ENCODE results near the gene ZBTB20. TPM values are rescaled to one million over a fixed set of nuclear protein-coding genes. Genes with fewer than 3 reads are reported as not detected.

ZBTB20 gene
- total RNA-seq, 1 experiment from 2014 or later = 26.5 TPM

GRCh38 chr3:114597012-114597411 lies 550.1 kb downstream of the ZBTB20 start:
- Histone ChIP-seq H3K27ac (no peak overlapping the region), H3F3A (ENCODE audit: insufficient read depth, low read depth) (no peaks in the 10 kb centered on the region; the same call in 1 of the 2 replicates), H4K20me1 (ENCODE audit: insufficient read depth) (no peaks in the 10 kb centered on the region), H3K9me3 (ENCODE audit: insufficient read depth, low read depth) (no peaks in the 10 kb centered on the region), H3K79me2 (ENCODE audit: low read depth) (no peaks in the 10 kb centered on the region), H3K36me3 (ENCODE audit: low read depth) (peaks cover 7% of the 10 kb centered on the region; the same call in 1 of the 2 replicates), H3K4me2 (no peak overlapping the region), H3K27me3 (ENCODE audit: insufficient read depth, low read depth) (no peaks in the 10 kb centered on the region), H3K4me1 (replicated peaks; ENCODE audit: insufficient read depth) (no peaks in the 10 kb centered on the region), H3K4me3 (no peak overlapping the region), H2AFZ (no peak overlapping the region), H3K9me2 (ENCODE audit: insufficient read depth) (no peaks in the 10 kb centered on the region)
- TF ChIP-seq CTCF (conservative IDR thresholded peaks at IDR 0.05) (no peak), EZH2 (IDR thresholded peaks at IDR 0.05; ENCODE audit: low read depth) (no peak)
- no peak for DNase-seq
- no TSS peak for BruUV-seq (replicated peaks)
- ChIA-PET CTCF (no interaction called here), POLR2A (ENCODE audit: unreplicated experiment) (no interaction called here)
- intact Hi-C loops (cut with micrococcal nuclease; ENCODE audit: unreplicated experiment) = no loop called here

GRCh38 chr3:114596147-114596546 lies 550.9 kb downstream of the ZBTB20 start:
- CTCF ChIA-PET = no interaction called here
- no peak overlapping the region for H3K4me3 ChIP-seq
- no peak for DNase-seq

GRCh38 chr3:114595522-114596028 lies 551.5 kb downstream of the ZBTB20 start:
- no peak overlapping the region for H2AFZ ChIP-seq
- H3K9me3 ChIP-seq (ENCODE audit: insufficient read depth, low read depth) = no peaks in the 10 kb centered on the region
- H3K27me3 ChIP-seq (ENCODE audit: insufficient read depth, low read depth) = no peaks in the 10 kb centered on the region
- no peaks in the 10 kb centered on the region; the same call in 1 of the 2 replicates for H3F3A ChIP-seq (ENCODE audit: insufficient read depth, low read depth)
- no peak overlapping the region for H3K27ac ChIP-seq
- H3K4me1 ChIP-seq (replicated peaks; ENCODE audit: insufficient read depth) = no peaks in the 10 kb centered on the region
- no peak overlapping the region for H3K4me3 ChIP-seq
- TF ChIP-seq CTCF (conservative IDR thresholded peaks at IDR 0.05) (no peak), EZH2 (IDR thresholded peaks at IDR 0.05; ENCODE audit: low read depth) (no peak)
- POLR2A ChIA-PET (ENCODE audit: unreplicated experiment) = no interaction called here
- H3K36me3 ChIP-seq (ENCODE audit: low read depth) = peaks cover 7% of the 10 kb centered on the region; the same call in 1 of the 2 replicates
- DNase-seq = no peak
- H4K20me1 ChIP-seq (ENCODE audit: insufficient read depth) = no peaks in the 10 kb centered on the region
- CTCF ChIA-PET = no interaction called here
- no peak overlapping the region for H3K4me2 ChIP-seq
- H3K79me2 ChIP-seq (ENCODE audit: low read depth) = no peaks in the 10 kb centered on the region
- intact Hi-C loops (cut with micrococcal nuclease; ENCODE audit: unreplicated experiment) = no loop called here
- no TSS peak for BruUV-seq (replicated peaks)
- H3K9me2 ChIP-seq (ENCODE audit: insufficient read depth) = no peaks in the 10 kb centered on the region

More at GRCh38 chr3:114596147-114596546, 550.9 kb downstream of the ZBTB20 start:
- H3K27me3 ChIP-seq (ENCODE audit: insufficient read depth, low read depth) = no peaks in the 10 kb centered on the region
- no peaks in the 10 kb centered on the region for H3K4me1 ChIP-seq (replicated peaks; ENCODE audit: insufficient read depth)
- POLR2A ChIA-PET (ENCODE audit: unreplicated experiment) = no interaction called here
- H4K20me1 ChIP-seq (ENCODE audit: insufficient read depth) = no peaks in the 10 kb centered on the region
- H2AFZ ChIP-seq = no peak overlapping the region
- TF ChIP-seq CTCF (conservative IDR thresholded peaks at IDR 0.05) (no peak), EZH2 (IDR thresholded peaks at IDR 0.05; ENCODE audit: low read depth) (no peak)
- no peaks in the 10 kb centered on the region for H3K9me3 ChIP-seq (ENCODE audit: insufficient read depth, low read depth)
- H3K79me2 ChIP-seq (ENCODE audit: low read depth) = no peaks in the 10 kb centered on the region
- H3K4me2 ChIP-seq = no peak overlapping the region
- no peaks in the 10 kb centered on the region for H3K9me2 ChIP-seq (ENCODE audit: insufficient read depth)
- no peaks in the 10 kb centered on the region; the same call in 1 of the 2 replicates for H3F3A ChIP-seq (ENCODE audit: insufficient read depth, low read depth)
- BruUV-seq (replicated peaks) = no TSS peak
- intact Hi-C loops (cut with micrococcal nuclease; ENCODE audit: unreplicated experiment) = no loop called here
- H3K36me3 ChIP-seq (ENCODE audit: low read depth) = peaks cover 7% of the 10 kb centered on the region; the same call in 1 of the 2 replicates
- no peak overlapping the region for H3K27ac ChIP-seq

All from PC-9 (cell line).